GM18861 (cell line): ENCODE measurements around the gene ZNF385B.

ENCODE experiments used
- ATAC-seq: cut with Tn5 transposase; IDR thresholded peaks from one replicate; pipeline ENCODE4 v1.9.1; 2021; ENCODE audit not compliant: unreplicated experiment

Gene ZNF385B

DNA sequence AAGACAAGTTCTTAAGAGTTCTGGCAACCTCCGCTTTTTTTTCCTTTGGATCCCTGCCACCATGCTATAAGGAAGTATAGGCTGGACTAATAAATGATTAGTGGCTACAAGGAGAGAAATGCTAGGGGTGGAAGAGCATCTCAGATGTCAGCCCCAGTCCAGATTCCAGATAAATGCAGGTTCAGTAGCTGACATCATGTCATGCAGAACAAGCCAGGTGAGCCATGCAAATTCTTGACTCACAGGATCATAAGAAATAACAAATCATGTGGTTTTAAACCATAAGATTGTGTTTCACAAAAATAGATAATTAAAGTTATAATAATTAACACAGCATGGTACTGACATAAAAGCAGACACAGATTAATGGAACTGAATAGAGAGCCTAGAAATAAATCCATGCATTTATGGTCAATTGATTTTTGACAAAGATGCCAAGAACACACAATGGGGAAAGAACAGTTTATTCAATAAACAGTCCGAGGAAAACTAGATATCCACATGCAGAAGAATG, 443.9 kb downstream of the ZNF385B start:
- no peak for ATAC-seq

DNA sequence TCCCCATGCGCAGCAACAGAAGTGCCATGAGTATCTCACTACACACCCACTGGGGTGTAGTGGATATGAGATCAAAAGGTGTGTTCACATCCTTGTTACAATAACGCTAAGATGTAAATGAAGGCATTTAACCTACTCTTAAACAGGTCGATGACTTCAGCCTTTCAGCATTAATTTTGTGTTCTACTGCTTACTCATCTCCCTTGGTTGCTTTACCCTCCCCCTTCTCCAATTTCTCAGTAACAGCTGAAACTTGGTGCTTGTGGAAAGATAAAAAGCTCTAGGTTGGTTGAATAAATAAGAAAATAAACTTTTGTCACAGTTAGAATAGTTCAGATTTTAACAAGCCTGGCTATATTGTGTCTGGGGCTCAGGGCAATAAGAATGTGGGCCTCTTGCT, 449.3 kb downstream of the ZNF385B start:
- ATAC-seq = no peak

DNA sequence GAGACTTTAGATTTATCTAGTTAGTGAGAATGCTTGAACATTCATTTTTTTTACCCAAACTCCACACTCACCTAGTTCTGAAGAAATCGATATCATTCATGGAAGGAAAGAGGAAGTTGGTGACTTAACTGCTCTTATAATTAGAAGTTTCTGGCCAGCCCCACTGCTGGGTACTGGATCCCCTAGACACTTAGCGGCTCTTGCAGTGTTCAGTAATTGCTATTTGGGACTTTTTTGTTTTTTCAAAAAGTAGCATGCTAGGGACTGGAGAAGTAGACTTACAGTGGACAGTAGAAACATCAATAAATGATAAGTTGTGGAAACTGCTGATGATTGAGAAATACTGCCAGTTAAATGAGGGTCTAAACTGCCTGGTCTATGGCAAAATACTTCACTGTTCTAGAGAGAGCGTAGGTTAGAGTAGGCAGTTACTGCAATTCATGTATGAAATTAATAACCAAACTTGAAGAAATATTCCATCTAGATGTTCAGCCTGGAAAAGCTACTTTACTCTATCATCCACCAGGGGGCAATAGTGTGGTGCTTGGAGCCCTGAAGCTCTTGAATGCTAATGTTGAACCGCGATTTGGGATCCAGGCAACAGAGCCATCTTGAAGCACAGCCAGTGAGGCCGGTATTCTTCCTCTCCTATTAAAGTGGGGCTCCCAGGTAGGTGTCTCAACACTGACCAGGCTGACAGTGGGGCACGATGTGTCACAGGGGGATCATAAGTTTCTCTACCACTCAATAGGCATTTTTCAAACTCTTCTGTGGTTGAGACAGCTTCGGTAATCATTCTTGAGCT, 450.7 kb downstream of the ZNF385B start:
- ATAC-seq = peak; percentile 48

DNA sequence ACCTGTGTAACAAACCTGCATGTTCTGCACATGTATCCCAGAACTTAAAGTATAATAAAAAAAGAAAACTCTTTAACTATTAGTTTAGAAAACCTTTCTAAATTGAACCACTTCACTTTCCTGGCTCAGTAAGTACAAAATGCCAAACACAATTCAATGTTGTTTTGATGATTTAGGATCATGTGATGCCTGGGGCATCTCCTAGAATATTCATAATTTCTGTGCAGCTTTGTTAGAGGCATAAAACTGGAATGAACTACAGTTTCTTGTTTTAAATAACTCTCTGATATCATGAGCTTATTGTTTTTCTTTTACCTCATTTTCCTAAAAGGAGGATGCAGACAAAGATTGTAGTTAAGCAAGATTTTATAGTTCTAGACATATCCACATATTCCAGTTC, 457.8 kb downstream of the ZNF385B start:
- no peak for ATAC-seq

DNA sequence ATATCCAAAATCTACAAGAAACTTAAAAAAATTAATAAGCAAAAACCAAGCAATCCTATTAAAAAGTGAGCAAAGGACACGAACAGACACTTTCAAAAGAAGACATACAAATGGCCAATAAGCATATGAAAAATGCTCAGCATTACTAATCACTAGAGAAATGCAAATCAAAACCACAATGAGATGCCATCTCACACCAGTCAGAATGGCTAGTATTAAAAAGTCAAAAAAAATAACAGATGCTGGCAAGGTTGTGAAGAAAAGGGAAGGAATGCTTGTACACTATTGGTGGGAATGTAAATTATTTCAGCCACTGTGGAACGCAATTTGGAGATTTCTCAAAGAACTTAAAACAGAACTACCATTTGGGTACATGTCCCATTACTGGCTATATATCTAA, 467.9 kb downstream of the ZNF385B start:
- ATAC-seq = no peak
